Inflammatory macrophage (primary cell): ENCODE measurements around the gene AUTS2.

Source experiments
- DNase-seq, 2 donors: peaks; one replicate each; pipeline ENCODE4 v3.0.0-alpha.2; 2020 to 2022

Gene AUTS2

DNA sequence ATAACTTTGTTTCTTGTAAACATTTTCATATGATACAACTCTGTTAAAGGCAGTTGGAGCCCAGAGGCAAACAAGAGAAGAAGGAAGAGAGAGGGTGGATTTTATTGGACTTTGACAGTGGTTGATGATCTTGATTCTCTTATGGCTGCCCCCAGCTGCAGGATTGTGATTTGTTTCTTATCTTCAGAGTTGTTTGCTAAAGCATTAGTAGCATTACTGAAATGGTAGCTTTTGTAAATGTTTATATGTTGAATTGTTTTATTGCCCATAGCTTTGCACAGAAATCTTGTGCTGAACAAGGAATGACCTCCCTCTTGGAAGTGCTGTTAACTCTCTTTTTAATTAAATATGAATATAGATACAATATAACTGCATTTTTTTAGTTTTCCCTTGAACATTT, 309.4 kb downstream of the AUTS2 start:
- no peak for DNase-seq

DNA sequence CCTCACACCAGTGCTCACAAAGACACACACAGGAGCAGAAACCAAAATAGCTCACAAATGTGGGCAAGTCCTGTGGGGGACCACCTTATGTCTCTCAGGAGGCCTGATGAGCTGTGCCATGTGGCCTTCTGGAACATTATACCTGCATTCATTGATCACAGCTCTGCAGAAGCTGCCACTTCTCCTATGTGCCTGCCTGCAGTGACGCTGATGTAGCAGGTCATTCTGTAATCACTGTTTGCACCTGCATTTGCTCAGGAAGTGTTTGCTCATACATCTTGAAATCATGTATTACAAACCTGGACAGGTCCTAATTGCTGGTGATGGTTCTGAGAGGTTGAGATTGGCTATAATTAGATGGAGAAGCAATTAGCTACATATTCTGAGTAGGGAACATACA, 310.2 kb downstream of the AUTS2 start:
- DNase-seq, result no peak

DNA sequence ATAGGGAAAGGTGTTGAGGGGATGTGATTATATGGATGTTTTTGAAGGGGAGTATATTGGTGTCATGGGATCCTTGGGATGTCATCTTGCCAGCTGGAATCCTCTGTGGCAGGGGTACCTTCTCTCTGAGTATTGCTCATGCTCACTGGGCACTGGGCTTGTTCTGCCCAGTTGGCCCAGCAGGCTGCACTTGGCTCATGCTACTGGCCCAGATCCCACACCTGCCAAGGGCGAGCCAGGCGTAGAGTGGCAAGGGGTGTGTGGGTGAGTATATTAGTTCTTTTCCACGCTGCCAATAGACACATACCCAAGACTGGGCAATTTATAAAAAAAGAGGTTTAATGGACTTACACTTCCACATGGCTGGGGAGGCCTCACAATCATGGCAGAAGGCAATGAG, 311.9 kb downstream of the AUTS2 start:
- no peak for DNase-seq

DNA sequence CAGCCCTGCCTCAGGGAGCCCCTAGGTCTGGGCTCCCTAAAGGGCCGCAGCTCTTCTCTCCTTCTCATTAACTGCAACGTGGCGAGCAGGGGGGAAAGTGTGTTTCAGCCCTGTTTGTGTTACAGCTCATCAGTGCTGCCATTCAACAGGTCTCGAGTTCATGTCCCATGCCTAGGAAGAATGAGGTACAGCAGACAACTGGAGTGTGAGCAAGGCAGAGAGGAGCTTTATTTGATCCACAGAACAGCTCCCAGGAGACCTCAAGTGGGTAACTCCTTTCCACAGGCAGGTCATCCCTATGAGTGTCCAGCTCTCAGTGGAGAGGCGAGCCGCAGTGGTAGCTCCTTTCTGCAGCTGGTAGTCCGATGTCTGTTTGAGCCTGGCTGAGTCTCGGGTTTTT, 313.1 kb downstream of the AUTS2 start:
- no peak for DNase-seq

DNA sequence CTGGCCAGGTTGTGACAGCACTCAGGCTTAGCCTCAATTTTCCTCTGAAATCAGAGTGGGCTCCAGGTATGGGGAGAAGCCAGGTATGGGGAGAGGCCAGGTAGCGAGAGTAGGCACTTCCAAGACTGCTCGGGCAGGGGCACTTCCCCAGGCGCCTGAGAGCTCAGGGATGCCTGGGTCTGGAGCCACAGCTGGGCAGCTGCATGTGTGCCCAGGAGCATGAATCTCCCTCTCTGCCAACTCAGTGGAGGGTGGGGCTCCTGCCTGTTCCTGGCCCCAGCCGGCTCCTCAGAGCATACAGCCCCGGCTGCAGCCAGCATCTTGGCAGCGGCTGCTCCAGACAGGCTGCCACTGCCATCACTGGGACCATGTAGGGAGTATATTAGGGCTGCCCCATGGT, 313.9 kb downstream of the AUTS2 start:
- no peak for DNase-seq

DNA sequence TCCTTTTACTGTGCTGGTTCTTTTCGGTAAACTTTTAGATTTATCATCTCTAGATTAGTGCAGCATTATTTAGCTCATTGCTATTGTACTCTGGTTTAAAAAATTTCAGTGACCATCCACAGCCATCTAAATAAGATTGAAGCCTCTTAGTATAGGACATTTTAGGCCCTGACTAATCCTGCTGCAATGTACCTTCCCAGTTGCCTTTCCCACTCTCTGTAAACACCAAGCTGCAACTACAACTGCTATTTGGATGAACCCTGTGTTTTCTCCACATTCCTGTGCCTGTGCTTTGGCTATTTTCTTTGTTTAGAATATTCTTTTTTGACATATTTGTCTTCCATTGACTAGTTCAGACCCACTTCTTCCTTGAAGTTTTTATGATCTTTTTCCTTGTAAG, 314.6 kb downstream of the AUTS2 start:
- no peak for DNase-seq

DNA sequence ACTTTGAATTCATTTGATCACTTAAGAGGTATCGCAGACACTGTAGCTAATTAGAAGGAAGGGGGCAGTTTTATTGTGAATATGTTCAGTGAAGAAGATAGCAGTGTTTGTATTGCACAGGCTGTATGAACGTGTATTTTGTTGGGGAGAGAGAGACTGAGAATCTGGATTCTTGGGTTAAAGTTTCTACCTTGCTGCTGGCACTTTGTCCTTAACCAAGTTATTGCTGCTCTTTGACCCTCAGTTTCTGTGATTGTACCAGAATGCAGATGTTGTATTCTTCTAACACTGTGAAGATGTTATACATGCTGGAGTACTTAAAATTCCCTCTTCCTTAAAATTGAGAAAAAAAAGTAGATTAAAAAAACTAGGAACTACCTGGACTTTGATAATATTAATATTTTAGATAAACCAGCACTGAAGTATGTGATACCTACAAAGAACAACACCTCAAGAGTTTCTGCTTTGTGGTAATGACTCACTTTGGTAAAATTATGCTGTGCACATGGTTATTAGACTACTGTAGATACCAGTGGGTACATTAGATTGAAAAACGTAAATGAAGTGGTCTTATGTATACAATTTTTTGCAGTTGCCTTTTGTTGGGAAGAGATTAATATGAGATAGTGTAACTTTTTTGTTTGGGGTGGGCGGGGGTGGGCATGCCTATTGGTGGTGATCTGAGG, 321.3 kb downstream of the AUTS2 start:
- no peak for DNase-seq

DNA sequence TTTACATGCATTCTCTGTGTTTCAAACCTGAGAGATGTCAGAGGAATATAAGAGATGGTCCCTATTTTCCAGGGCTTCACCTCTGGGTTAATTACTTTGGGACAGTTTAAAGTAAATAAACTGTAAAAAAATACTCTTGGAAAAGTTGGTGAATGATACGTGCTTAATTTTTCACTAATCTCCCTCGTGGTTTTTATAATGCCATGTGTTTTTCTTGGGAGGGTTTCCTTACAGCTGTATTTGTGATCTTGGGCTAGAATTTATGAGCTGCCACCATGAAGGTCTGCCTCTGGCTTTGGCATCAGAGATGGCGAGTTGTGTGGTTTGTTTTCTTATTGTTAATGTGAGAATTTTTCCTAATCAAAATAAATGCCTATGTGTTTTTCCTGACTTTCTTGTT, 322.5 kb downstream of the AUTS2 start:
- no peak for DNase-seq

DNA sequence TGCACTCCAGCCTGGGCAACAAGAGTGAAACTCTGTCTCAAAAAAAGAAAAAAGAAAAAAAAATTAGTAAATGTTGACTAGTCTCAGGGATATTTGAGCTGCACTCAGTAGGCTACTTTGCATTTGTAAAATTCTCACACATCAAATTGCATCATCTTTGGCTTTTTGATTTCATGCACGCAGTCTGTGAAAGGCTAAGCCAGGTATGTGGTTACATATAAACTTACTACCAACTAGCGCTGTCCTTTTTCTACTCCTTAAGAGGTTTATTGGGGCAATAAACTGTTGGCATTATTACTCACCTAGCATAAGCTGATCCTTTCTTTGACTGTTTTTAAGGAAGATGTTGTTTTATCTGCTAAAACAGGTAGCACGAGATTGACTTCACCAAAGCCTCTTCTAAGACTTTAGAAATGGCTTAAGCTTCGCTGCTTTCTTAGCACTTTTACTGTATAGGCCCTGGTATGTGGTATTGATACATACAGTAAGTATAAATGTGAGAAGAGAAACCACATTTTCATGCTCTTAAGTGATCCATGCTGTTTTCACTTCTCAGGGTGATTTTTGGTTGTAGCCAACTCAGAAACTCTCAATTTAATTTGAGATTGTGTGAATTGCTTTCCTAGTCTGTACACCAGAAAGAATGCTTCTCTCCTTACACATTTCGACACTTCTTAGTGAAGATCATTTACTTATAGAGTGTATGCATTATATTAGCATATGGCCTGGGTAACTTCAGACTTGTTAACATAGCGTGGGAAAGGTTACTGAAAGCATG, 323.9 kb downstream of the AUTS2 start:
- DNase-seq, result no peak

DNA sequence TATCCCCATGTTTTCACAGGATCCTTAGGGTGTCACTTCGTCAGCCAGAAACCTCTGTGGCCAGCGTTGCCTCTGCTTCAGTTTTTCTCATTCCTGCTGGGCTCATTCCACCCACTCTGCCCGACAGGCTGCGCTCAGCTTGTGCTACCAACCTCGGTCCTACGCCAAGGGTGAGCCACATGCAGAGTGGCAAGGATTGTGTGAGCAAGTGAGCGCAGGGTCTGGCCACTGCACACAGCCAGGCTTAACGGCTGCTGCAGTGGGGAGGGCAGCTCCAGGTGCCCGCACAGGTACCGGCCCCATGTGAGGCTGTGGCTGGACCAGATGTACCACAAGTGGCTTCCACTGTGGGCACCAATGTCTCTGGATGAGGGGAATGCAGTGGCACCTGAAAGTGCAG, 329.2 kb downstream of the AUTS2 start:
- no peak for DNase-seq

DNA sequence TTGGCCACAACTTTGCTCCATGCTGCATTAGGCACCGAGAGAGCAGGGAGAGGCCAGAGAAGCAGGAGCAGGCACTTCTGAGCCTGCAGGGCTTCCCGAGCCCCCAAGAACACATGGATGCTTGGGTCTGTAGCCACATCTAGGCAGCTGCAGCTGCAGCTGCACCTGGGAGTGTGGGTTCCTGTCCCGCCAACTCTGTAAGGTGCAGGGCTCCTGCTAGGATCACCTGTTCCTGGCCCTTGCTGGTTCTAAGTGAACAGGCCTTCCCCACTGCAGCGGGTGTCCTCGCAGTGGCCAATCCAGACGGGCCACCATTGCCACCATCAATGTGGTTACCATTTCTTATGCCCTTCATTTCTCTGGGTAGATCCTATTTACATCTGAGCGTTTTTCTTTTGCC, 330.3 kb downstream of the AUTS2 start:
- no peak for DNase-seq

DNA sequence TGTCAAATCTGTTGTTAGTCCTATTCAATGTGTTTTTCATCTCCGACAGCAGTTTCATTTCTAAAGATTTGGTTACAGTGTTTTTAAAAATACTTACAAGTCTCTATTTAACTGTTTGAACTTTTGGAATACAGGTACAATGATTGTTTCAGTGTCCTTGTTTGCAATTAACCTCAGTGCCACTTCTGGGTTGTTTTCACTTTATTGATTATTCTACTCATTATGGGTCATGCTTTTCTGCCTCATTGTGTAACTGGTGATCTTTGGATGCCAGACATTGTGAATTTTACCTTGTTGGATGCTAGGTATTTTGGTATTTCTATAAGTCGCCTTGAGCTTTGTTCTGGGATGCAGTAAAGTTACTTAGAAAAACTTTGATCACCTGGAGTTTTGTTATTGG, 331.3 kb downstream of the AUTS2 start:
- no peak for DNase-seq

DNA sequence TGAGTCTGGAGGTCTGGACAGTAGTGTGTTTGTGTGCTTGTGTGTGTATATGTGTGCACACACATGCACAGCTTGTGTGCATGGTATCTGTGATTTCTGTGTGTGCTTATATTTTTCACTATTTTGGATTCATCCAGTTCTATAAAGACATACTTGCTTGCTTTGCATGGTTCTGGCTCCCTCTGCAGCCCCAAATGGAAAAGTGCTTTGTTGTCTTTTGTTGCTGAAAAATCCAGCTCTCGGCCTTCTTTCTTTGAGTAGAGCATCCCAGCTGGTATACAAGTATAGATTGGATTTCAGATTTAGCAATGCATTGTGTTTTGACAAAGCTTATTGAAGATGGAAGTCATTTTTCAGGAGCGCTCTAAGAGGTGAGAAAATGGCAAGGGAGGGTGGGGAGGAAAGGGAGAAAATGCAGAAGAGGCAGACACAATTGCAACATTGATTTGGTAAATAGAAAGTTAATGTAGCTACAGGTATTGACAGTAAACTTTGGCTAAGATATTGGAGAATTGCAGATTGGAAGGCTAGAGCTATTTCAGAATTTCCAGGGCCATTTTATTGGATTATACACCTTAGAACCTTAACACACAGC, 333.9 kb downstream of the AUTS2 start:
- DNase-seq, result peak in 1 of 2 donors; percentile 35

DNA sequence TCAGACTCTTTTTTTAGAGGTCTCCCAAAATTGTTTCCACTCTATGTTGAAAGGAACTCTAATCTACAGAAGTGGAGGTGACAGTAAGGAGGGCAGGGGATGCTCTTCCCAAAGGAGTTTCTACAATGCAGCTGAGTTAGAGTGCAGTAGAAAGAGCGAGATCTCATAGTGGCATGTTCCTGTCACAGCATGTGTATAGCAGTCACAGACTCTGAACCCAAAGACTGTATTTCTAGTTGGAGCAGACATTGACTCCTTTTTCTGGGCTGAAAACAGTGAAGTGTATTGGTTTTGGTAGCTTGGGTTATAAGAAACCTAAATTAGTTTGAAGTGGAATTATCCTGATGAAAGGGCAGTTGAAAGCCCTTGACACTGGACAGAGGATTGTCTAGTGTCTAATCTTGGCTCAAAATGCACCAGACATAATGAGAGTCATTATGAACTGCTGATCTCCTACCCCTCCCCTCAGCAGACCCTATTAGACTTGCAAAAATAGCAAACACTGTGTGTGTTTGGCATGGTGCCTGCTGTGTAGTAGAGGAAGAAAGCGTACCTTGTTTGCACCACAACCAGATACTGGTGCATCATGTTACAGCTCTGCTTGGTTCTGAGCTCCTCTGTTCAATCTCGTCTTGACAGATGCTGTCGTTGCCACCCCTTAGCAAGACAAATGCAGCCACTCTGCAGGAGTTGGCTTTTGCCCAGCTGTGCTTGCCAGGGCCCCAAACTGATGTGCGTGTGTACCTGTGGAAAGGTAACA, 336.0 kb downstream of the AUTS2 start:
- no peak for DNase-seq

DNA sequence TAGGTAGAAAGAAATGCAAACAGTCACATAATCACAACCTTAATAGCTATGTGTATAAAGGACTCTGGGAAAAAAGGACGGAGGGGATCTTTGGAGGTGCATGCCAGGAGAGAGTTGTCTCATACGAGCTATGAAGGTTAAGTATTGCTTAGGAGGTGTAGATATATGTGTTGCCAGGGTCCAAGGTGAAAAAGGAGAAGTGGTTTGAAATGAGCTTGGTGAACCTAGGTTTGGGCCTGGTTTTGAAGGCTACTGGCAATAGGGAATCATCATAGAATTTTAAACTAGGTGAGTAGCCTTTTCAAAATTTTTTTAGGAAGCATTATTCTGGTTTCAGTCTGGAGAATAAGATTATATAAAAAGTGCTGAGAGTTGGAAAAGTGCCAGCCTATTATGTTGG, 336.8 kb downstream of the AUTS2 start:
- DNase-seq, result no peak

DNA sequence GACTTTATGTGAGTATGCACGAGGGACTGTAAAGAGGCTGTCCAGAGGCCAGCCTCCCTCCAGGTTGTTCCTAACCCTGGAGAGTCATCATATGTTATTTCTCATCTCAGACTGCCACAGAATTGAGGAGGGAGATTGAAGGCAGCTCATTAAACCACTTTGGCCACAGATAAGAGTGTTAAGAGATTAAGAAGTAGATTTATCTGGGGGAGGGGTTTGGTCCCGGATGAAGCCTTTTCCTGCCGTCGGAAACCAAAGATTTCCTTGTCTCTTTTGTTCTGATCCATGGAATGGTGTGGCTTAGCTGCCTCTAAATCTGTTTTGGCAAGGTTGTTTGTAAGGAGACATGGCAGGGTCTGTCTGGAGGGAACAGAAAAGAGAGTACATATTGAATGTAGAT, 338.8 kb downstream of the AUTS2 start:
- no peak for DNase-seq

DNA sequence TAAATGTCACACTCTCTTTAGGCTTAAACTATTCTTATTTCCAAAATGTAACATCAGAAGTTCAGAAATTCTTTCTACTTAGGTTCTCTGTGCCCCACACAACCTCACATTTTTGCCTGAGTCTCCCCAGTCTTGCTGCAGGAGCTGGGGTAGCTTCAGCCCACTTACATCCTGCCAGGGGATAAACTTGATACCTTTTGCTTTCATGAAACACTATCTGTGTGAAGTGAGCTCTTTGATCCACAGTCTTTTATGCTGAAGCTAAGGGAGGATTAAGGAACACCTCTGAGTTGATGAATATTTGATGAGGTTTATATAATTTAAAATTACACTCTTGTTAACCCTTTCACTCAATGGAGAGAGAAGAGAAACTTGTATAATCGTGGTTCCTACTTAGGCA, 341.0 kb downstream of the AUTS2 start:
- DNase-seq, result no peak

DNA sequence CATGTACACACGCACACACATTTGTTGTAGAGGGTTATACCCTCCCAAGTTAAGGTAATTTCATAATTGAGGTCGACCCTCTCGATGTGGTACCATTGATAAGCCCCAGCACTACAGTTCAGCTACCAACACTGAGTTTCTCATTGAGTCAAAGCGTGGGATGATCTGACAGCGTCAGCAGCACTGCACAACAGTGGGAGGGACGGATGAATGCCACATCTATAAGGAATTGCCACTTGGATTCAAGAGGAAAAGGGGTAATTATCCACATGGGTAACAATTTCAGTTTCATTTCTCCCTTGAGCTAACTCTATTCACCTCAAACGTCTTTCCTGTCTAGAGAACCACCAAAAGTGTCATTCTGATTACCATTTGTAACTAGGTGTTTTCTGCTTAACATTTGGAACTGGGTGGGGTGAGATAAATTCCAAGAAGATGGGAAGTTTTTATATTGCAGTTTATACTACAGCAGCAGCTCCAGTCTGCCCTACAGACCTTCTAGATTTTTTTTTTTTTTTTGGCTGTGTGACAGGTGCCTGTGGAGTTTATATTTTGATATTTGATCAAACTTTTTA, 342.9 kb downstream of the AUTS2 start:
- no peak for DNase-seq

DNA sequence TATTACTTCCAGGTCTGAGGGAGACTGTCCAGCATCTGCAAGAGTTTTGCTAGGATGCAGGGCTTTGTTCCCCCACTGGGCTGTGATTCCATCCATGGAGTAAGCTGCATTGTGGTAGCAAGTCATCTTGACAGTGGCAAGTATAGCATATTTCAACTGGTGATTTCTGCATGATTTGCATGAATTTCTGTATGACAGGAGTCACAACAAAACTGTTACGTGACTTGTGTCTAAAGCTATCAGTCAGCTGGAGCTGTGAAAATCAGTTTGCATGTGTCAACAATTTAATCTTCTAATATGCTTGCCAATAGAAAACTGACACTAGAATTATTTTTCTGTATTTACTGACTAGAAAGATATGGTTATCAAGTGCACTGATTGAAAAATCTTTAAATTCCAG, 344.3 kb downstream of the AUTS2 start:
- no peak for DNase-seq

DNA sequence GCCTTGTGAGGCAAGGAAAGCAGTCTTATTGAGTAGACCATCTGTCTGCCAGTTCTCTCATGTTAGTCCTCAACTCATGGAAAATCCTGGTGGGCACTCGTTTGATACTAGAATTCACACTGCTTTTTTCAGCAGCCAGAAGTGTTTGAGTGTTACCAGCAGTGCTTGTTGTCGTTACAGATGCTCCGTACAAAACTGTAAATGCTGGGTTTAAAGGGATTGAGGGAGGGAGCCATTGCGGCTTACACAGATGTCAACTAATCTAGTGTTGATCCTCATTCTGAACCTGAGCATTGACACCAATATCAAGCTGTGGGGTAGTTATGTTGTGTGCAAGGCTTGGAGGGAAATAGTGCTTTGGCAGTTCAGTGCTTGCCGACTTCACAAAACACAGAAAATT, 348.6 kb downstream of the AUTS2 start:
- DNase-seq, result no peak

DNA sequence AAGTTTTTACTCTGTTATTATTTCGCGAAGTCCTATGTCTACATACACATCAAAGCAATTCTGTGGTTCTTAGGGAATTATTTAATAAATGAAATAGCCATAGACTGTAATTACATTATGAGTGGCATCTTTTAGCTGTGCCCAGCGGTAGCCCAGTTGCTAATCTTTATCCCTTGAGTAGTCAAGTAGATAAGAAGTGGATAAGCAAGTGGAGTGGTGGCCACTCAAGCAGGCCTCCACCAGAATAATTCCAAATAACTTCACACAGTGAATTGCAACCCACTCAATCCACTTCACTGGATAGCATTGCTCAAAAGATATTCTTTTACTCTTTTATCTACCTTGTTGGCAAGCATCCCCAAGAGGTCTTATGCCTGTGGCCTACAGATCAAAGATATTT, 349.7 kb downstream of the AUTS2 start:
- DNase-seq, result no peak

DNA sequence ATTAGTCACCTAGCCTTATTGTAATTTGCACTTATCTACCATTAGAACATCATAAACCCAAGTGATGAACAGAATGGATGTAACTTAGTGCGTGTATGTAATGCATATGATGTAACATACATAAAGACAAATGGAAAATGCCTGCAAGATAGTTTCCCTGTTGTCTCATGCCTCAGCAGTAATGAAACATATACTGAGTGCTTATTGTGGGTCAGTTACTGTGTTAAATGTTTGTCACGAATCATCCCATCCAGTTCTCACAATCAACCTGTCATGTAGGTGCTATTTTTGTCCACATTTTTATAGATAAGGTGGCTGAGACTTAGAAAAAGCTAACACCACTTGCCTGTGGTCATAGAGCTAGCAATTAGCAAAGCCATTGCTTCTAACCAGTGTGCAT, 350.8 kb downstream of the AUTS2 start:
- DNase-seq, result no peak

DNA sequence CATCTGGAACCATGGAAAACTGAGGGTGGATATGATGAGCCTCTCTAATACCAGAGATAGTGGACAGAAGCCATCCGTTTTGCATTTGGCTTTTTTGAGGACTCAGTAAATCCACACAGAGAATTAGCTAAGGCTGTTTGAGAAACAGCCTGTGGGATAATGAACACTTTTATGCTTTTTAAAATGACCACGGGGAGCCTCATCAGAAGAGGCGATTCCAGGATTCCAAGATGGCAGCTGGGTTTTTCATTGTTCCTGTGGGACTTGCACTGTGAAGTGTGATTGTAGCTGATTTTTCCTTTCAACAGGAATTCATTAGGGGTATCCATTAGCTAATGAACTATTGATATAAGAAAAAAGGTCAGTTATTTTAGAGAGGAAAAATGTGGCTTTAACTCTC, 353.2 kb downstream of the AUTS2 start:
- DNase-seq, result no peak
